ENCODE data around the gene BNC2.

- no peak for TF ChIP-seq CTCF (IDR thresholded peaks at IDR 0.05)
- TF ChIP-seq POLR2A (IDR thresholded peaks at IDR 0.05): no peak
These were observed 294.6 kb downstream of the BNC2 start for GRCh38 chr9:16575986-16576245.

Measured in right lobe of liver (tissue), 4 donors.